Breast epithelium (tissue), 4 donors: Measurements from ENCODE around the gene TXNL4A. TPM values are rescaled to one million over a fixed set of nuclear protein-coding genes. Genes with fewer than 3 reads are reported as not detected.

ENCODE experiments used
- DNase-seq, 2 donors: peaks; one replicate each; pipeline ENCODE4 v3.0.0-alpha.2; 2019; ENCODE audit warnings: low spot score in 2 of 2
- H3K27ac ChIP-seq, 2 donors: fragments of 200-600 bp; sonication (generic) in 1 of 2; one replicate each; pipeline ENCODE4 v1.5.1; 2016 to 2019; ENCODE audit warnings: mild to moderate bottlenecking in 1 of 2
- H3K27me3 ChIP-seq, 2 donors: fragments of 200-600 bp; sonication (generic) in 1 of 2; one replicate each; pipeline versions ENCODE4 v1.5.1 to v1.6.0; 2017 to 2019; ENCODE audit warnings: control low read depth in 1 of 2, mild to moderate bottlenecking in 1 of 2
- H3K36me3 ChIP-seq: fragments of 200-600 bp; one replicate; pipeline ENCODE4 v1.5.1; 2019
- H3K4me1 ChIP-seq, 2 donors: fragments of 200-600 bp; sonication (generic); one replicate each; pipeline ENCODE4 v1.5.1; 2016 to 2019; ENCODE audit warnings: control low read depth in 1 of 2
- H3K4me3 ChIP-seq, 3 donors: fragments of 200-600 bp; sonication (generic); 1 replicate in 2 of 3; 2 replicates in 1 of 3; pipeline ENCODE4 v1.5.1; 2016 to 2019; ENCODE audit warnings: mild to moderate bottlenecking in 3 of 3, moderate library complexity in 2 of 3
- H3K9me3 ChIP-seq, 2 donors: fragments of 200-600 bp; sonication (generic) in 1 of 2; one replicate each; pipeline ENCODE4 v1.5.1; 2016 to 2019; ENCODE audit warnings: control low read depth in 1 of 2
- POLR2A ChIP-seq: fragments of 450-650 bp; IDR thresholded peaks from one replicate; pipeline ENCODE4 v1.6.1; 2016; ENCODE audit warnings: antibody characterized with exemption, mild to moderate bottlenecking, moderate library complexity
- POLR2AphosphoS5 ChIP-seq, 3 donors: sonication (generic); formaldehyde crosslinking; IDR thresholded peaks; one replicate each; pipeline ENCODE4 v1.6.1; 2017; ENCODE audit warnings: antibody characterized with exemption in 3 of 3
- intact Hi-C: fragments of 100-400 bp; cut with DNase I; formaldehyde crosslinking; loops from one replicate; pipeline ENCODE4 v1.15.1; 2023; ENCODE audit warnings: low total_unique reads
- total RNA-seq, 3 donors: library from RNA; depleted of rRNA; stranded (reverse); fragments of >200 nt; gene quantifications; one replicate each; pipeline ENCODE4 v1.1.0, GENCODE V29; 2016
- TF ChIP-seq, protein P1 (sequence below), 3 donors: fragments of 450-650 bp; IDR thresholded peaks; one replicate each; pipeline ENCODE4 v1.5.1; 2016 to 2017; ENCODE audit warnings: antibody characterized with exemption in 3 of 3, mild to moderate bottlenecking in 3 of 3, moderate library complexity in 3 of 3

The TXNL4A gene
- total RNA-seq, 3 donors from 2014 or later = 21.4 to 39.2 (median 23.9) TPM

DNA sequence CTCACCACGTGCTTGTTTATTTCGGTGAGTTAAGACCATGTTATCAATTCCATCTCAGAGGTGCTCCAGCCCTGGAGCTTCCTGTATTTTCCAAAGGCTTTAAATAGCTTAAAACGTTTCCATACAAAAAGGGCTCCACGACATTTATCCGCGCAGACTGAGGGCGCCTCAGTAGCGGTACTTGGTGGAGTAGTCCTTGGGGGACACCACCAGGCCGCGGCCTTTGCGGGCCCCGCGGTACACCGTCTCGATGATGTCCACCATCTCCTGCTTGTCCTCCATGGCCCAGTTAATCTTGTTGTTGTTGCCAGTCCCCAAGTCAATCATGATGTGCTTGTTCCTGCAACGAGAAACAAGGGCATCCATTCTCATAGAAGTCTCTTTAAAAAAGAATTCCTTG, 14.8 kb downstream of the TXNL4A start:
- intact Hi-C loops = no loop called here
- Histone ChIP-seq H3K4me1 (no peaks in the 10 kb centered on the region), H3K27me3 (no peaks in the 10 kb centered on the region), H3K9me3 (no peaks in the 10 kb centered on the region), H3K36me3 (peaks cover 4% of the 10 kb centered on the region), H3K4me3 (no peak overlapping the region), H3K27ac (no peak overlapping the region)
- TF ChIP-seq, protein P1, sequence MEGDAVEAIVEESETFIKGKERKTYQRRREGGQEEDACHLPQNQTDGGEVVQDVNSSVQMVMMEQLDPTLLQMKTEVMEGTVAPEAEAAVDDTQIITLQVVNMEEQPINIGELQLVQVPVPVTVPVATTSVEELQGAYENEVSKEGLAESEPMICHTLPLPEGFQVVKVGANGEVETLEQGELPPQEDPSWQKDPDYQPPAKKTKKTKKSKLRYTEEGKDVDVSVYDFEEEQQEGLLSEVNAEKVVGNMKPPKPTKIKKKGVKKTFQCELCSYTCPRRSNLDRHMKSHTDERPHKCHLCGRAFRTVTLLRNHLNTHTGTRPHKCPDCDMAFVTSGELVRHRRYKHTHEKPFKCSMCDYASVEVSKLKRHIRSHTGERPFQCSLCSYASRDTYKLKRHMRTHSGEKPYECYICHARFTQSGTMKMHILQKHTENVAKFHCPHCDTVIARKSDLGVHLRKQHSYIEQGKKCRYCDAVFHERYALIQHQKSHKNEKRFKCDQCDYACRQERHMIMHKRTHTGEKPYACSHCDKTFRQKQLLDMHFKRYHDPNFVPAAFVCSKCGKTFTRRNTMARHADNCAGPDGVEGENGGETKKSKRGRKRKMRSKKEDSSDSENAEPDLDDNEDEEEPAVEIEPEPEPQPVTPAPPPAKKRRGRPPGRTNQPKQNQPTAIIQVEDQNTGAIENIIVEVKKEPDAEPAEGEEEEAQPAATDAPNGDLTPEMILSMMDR (IDR thresholded peaks at IDR 0.05) = no peak
- TF ChIP-seq POLR2A = no peak
- no peak for TF ChIP-seq POLR2AphosphoS5 (IDR thresholded peaks at IDR 0.05)
- no peak for DNase-seq

DNA sequence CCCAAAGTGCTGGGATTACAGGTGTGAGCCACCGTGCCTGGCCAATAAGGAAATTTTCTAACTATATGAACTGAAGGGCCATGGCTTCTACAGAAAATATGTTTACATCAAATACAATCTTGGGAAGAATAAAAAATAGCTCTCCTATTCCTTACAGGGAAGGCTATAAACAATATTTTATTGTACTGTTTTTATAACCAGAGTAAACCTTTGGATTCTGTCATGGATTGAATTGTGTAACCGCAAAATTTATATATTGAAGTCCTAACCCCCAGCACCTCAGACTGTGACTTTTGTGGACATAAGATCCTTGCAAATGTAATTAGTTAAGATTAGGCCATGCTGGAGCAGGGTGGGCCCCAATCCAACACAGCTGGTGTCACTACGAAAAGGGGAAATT, 15.6 kb downstream of the TXNL4A start:
- H3K36me3 ChIP-seq = peaks cover 4% of the 10 kb centered on the region

DNA sequence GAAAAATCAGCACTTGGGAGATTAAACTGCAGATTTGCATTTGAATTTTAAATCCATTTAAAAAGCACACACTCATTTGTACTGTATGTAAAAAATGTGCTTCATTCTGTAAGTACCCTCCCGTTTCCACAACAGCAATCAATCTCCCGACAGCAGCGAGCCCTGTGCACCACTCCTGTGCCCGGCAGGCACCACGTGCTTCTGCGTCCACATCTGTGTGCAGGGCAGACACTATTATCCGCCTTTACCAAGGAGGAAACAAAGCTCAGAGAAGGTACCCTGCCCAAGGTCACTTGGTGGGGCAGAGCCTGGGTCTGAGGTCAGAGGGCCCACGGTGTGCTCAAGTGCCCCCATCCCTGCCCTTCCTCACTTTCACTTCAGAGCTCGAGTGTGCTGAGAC, 16.4 kb downstream of the TXNL4A start:
- no peak for DNase-seq
- Histone ChIP-seq H3K27me3 (no peaks in the 10 kb centered on the region), H3K4me1 (no peaks in the 10 kb centered on the region), H3K27ac (no peak overlapping the region), H3K36me3 (peaks cover 4% of the 10 kb centered on the region), H3K9me3 (no peaks in the 10 kb centered on the region), H3K4me3 (no peak overlapping the region)
- TF ChIP-seq, protein P1 (IDR thresholded peaks at IDR 0.05) = no peak
- TF ChIP-seq POLR2A (no peak), POLR2AphosphoS5 (IDR thresholded peaks at IDR 0.05) (no peak)
- intact Hi-C loops = no loop called here

More for the DNA sequence above, 15.6 kb downstream of the TXNL4A start:
- TF ChIP-seq, protein P1 (IDR thresholded peaks at IDR 0.05) = no peak
- TF ChIP-seq POLR2A (no peak), POLR2AphosphoS5 (IDR thresholded peaks at IDR 0.05) (no peak)
- H3K4me3 ChIP-seq = no peak overlapping the region
- no peaks in the 10 kb centered on the region for H3K27me3 ChIP-seq
- H3K9me3 ChIP-seq = no peaks in the 10 kb centered on the region
- intact Hi-C loops = no loop called here
- no peak overlapping the region for H3K27ac ChIP-seq
- no peak for DNase-seq
- H3K4me1 ChIP-seq = no peaks in the 10 kb centered on the region

DNA sequence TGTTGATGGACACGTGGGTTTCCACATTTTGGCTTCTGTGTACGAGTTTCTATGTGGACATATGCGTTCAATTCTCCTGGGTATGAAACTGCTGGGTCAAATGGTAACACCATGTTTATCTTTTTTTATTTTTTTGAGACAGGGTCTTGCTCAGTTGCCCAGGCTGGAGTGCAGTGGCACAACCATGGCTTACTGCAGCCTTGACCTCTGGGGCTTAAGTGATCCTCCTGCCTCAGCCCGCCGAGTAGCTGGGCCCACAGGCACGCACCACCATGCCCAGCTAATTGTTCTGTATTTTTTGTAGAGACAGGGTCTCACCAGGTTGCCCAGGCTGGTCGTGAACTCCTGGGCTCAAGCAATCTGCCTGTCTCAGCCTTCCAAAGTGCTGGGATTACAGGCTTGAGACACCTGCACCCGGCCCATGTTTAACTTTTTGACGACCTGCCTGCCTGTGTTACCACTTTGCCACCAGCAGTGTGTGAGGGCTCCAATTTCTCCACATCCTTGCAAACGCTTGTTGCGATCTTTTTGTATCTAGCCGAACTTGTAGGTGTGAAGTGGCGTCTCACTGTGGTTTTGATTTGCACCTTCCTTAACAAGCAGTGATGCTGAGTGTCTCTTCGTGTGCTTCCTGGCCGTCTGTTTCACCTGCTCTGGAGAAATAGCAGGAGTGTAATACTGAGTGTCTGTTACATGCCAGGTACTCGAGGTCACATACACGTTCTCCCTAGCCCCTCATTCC, 17.0 kb downstream of the TXNL4A start:
- Histone ChIP-seq H3K4me1 (no peaks in the 10 kb centered on the region), H3K27ac (no peak overlapping the region), H3K4me3 (no peak overlapping the region), H3K9me3 (no peaks in the 10 kb centered on the region), H3K36me3 (peaks cover 4% of the 10 kb centered on the region), H3K27me3 (no peaks in the 10 kb centered on the region)
- DNase-seq = no peak
- TF ChIP-seq POLR2A = no peak
- no peak for TF ChIP-seq POLR2AphosphoS5 (IDR thresholded peaks at IDR 0.05)
- TF ChIP-seq, protein P1 (IDR thresholded peaks at IDR 0.05) = no peak
- intact Hi-C loops = no loop called here

DNA sequence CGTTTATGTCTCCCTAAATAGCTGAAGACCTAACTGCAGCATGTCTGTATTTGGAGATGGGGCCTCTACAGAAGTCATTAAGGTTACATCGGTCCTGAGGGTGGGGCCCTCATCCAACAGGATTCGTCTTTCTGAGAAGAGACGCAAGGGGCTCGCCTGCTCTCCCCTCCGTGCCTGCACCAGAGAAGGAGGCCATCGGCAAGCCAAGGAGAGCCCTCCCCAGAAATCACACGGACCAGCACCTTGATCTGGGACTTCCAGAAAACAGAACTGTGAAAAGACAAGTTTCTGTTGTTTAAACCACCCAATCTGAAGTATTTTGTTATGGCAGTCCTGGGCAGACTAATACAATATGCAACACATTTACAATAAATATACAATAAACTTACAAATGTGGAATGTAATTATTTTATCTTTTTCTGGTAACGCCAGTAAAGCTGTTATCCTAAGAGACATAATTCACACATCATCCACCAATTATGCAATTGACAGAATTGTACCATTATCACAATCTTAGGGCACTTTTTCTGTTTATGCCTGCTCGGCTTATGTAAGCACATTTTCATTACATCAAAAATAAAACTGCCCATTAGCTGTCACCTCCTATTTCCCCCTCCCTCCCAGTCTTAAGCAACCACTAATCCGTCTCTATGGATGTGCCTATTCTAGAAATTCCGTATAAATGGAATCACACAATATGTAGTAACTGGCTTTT, 17.8 kb downstream of the TXNL4A start:
- no peak for DNase-seq
- TF ChIP-seq, protein P1 (IDR thresholded peaks at IDR 0.05) = no peak
- TF ChIP-seq POLR2A = no peak
- no peak for TF ChIP-seq POLR2AphosphoS5 (IDR thresholded peaks at IDR 0.05)
- H3K4me1 ChIP-seq = no peaks in the 10 kb centered on the region
- intact Hi-C loops = no loop called here
- no peak overlapping the region for H3K4me3 ChIP-seq
- no peak overlapping the region for H3K27ac ChIP-seq
- H3K36me3 ChIP-seq = peaks cover 4% of the 10 kb centered on the region
- H3K9me3 ChIP-seq = no peaks in the 10 kb centered on the region
- H3K27me3 ChIP-seq = no peaks in the 10 kb centered on the region
